Activated T-cell treated with anti-CD3 and anti-CD28 coated beads for 48 hours (primary cell): ENCODE data around the gene OR51B4.
"Not testable (repeated sequence)": the region's sequence is repeated elsewhere in the genome, so short reads cannot be mapped to it uniquely, and the experiment has no call there.

Source experiments
- DNase-seq: peaks from one replicate; pipeline ENCODE4 v3.0.0-alpha.2; 2020; ENCODE audit warnings: low read depth

OR51B4 gene

GRCh38 chr11:5294342-5294995 lies 7.3 kb downstream of the OR51B4 start:
- not testable (repeated sequence) for DNase-seq

- DNase-seq, result no peak
Observed at GRCh38 chr11:5293028-5293427, 8.7 kb downstream of the OR51B4 start.

GRCh38 chr11:5291207-5291838 lies 10.4 kb downstream of the OR51B4 start:
- no peak for DNase-seq

GRCh38 chr11:5290106-5290505 lies 11.6 kb downstream of the OR51B4 start:
- no peak for DNase-seq

GRCh38 chr11:5289696-5290095 lies 12.1 kb downstream of the OR51B4 start:
- DNase-seq, result no peak

DNA sequence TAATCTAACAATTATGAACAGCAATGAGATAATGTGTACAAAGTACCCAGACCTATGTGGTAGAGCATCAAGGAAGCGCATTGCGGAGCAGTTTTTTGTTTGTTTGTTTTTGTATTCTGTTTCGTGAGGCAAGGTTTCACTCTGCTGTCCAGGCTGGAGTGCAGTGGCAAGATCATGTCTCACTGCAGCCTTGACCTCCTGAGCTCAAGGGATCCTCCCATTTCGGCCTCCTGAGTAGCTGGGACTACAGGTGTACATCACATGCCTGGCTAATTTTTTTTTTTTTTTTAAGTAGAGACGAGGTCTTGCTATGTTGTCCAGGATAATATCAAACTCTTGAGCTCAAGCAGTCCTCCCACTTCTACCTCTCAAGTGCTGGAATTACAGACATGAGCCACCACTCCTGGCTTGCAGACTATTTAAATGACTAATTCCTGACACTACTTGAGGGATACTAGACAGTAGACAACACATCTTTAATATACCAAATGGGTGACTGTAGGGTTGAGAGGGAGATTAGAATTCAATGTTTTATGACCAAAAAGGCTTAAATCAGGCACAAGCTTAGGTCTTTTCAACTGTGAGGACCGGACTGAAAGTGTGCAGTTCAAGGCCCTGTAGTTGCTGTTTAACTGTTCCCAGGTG lies 12.7 kb downstream of the OR51B4 start:
- DNase-seq, result no peak

DNA sequence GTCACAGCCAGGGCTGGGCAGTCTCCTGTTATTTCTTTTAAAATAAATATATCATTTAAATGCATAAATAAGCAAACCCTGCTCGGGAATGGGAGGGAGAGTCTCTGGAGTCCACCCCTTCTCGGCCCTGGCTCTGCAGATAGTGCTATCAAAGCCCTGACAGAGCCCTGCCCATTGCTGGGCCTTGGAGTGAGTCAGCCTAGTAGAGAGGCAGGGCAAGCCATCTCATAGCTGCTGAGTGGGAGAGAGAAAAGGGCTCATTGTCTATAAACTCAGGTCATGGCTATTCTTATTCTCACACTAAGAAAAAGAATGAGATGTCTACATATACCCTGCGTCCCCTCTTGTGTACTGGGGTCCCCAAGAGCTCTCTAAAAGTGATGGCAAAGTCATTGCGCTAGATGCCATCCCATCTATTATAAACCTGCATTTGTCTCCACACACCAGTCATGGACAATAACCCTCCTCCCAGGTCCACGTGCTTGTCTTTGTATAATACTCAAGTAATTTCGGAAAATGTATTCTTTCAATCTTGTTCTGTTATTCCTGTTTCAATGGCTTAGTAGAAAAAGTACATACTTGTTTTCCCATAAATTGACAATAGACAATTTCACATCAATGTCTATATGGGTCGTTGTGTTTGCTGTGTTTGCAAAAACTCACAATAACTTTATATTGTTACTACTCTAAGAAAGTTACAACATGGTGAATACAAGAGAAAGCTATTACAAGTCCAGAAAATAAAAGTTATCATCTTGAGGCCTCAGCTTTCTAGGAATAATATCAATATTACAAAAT lies 13.4 kb downstream of the OR51B4 start:
- no peak for DNase-seq

GRCh38 chr11:5286901-5287300 lies 14.8 kb downstream of the OR51B4 start:
- DNase-seq, result no peak

DNA sequence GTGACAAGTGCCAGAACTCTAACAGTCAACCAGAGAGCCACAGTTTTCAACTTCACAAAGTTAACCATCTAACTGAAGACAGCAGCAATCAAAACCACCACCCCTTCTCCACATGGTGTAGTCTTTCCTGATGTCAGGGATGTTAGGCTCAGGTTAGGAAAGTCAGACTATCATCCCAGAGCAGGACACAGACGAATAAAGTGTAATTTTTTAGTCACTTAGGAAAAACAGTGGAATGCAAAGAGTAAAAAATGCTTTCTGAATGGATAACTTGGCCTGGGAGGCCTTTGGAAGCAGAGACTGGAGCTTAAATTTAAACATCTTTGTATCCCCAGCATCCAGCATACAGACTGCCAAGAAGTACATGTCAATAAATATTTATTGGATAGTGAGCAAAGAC lies 15.4 kb downstream of the OR51B4 start:
- DNase-seq, result no peak

GRCh38 chr11:5285703-5286340 lies 15.9 kb downstream of the OR51B4 start:
- DNase-seq, result no peak

- no peak for DNase-seq
Observed at GRCh38 chr11:5284637-5285036, 17.1 kb downstream of the OR51B4 start.

DNA sequence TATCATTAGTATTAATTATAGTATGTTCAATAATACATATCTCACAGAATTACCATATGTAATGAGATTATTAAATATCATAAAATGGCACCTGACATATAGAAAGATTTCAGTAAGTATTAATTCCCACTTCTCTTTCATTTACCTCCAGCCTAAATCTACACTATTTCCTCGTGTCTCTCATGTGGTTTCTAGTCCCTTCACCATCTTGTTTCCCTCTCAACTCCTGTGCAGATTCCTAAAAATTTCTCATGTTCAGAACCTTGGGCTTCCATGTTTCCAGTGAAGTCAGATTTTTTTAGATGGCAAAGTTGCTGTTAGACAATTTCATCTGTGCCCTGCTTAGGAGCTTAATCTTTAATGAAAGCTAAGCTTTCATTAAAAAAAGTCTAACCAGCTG lies 17.9 kb downstream of the OR51B4 start:
- DNase-seq, result no peak

DNA sequence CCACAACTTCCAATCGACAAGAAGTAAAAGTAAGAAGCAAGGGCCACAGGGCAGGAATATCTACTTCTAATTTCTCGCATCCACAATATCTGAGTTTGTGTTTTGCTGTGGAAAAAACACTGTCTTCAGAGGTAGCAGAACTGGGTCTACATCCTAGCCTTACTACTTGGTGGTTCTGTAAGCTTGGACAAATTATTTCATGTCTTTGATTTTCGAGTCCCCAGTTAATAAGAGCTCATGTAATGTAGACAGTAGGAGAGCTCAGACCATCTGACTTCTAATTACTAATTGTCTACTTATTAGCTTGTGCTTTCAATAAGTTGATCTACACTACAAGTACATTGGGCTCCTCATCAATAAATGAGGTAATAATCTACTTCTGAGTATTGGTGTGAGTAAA lies 18.7 kb downstream of the OR51B4 start:
- DNase-seq, result no peak

- DNase-seq, result no peak
Observed at GRCh38 chr11:5282628-5283027, 19.1 kb downstream of the OR51B4 start.

DNA sequence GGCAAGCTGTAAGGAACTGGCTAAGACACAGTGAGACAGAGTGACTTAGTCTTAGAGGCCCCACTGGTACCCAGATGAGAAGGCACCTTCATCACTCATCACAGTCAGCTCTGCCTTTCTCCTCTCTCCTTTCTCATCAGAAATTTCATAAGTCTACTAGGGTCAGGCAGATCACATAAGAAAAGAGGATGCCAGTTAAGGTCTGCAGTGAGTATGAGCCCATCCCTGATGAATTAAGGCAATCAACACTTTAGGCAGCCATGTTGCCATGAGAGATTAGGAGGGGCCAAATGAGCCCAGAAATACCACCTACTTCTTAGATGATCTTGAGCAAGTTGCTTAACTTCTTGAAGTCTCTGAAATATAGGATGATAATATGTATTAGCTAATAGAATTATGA lies 20.1 kb downstream of the OR51B4 start:
- DNase-seq, result no peak

- DNase-seq, result peak; percentile 3
Observed at GRCh38 chr11:5280582-5281102, 21.1 kb downstream of the OR51B4 start.

GRCh38 chr11:5279471-5280090 lies 22.2 kb downstream of the OR51B4 start:
- DNase-seq, result no peak

DNA sequence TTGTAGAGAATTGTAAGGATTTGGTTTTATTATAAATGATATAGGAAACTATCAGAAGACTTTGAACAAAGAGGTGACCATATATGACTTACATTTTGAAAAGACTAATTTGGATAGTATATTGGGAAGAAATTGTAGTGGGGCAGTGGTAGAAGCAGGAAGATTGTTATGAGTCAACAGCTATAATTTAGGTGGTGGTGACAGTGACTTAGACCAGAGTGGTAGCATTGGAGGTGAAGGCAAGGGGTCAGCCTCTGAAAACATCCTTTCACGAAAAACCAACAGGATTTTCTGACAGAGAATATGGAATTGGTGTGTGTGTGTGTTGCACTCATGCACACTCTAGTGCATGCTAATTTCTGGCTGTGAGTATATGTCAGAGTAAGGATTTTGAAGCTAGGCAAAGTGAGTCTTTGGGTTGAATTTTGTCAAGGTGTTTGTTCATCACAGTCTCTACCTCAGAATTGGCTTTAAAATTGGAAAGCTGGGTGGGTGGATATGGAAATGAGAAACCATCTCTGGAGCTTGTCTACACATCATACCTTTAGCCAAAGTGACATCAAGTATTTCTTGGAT lies 23.9 kb downstream of the OR51B4 start:
- DNase-seq, result no peak

DNA sequence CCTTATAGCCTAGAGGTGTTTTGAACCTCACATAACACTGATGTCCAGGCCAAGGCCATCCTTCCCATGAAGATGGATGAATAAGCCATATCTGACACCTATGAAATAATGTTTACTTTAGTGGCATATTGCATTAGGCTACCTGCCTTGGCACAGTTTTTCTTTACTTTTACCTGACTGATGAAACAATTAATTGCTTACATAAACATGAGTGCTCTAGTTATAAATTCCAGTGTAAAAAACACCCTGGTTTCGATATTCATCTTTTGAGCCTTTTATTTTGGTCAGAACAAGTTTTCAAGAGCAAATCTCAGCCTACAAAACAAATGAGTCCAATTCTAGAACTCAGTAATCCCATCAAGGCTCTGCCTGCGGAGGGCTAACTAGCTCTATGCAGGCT lies 25.0 kb downstream of the OR51B4 start:
- no peak for DNase-seq

GRCh38 chr11:5275369-5276110 lies 26.2 kb downstream of the OR51B4 start:
- DNase-seq, result no peak
